HG02623 (cell line): ENCODE measurements around the gene KIF26A.

Source experiments
- ATAC-seq: cut with Tn5 transposase; IDR thresholded peaks from one replicate; pipeline ENCODE4 v1.9.1; 2021; ENCODE audit warnings: moderate library complexity; ENCODE audit not compliant: unreplicated experiment

KIF26A gene

GRCh38 chr14:104138098-104138717 is at the start of gene KIF26A:
Gene KIF26A (plus strand): TSS chr14:104138587. CDS start chr14:104138723, 136 bp downstream.
- no peak for ATAC-seq

DNA sequence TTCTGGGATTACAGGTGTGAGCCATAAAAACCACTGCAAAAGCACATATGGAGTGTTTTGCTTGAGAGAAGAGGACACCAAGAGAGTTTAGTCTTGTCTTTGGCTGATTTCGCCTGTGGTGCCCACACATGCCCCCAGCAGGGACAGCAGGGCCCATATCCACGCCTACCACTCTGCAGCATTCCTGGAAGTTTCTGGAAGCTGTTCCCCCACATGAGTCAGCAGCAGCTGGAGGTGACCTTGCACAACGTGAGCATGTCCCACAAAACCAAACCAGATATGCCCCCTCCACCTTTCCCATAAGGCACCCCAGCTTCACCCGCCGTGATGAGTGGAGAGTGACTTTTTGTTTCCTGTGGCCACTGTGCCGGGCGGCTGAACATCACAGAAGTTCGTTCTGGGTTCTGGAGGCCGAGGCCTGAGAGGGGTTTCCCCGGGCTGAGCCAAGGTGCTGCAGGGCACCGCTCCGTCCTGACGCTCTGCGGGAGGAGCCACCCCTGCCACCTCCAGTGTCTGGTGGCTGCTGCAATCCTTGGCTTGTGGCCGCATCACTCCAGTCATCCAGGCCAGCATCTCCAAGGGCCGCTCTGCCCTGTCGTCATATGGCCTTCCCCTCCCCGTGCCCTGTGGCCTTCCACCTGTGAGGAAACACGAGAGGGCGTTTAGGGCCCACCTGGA is 48.2 kb upstream of the KIF26A start:
- no peak for ATAC-seq

DNA sequence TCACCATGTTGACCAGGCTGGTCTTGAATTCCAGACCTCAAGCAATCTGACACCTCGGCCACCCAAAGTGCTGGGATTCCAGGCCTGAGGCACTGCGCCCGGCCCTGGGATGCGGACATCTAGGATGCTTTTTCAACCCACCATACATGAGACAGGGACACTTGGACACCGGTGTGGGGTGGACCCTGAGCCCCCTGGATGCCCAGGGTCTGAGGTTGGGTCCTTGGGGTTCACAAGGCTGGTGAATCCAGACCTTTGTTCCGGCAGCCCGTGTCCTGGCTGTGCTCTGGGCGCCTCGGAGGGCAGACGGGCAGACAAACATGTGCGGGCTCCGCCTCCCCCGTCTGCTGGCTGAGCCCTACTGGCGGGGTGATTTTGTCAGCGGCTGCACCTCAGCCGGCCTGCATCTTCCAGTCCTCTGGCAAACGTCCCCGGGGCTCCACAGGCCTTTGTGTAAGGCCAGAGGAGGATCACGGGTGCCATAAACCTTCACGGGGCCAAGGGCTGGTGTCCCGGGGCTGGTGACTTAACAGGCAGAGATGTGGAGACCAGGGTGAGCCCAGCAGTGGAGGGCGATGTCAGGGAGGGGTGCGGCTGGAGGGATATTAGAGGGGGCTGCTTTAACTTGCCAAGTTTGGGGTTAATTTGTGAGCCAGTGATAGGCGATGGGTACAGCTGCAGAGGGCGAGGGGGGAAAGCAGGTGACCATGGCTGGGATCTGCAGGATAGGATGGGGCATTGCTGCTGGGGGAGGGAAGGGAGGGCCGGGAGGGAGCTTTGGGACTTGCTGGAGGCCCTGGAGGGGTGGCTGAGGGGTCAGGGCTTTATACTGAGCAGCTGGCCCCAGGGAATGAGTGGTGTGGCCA is 47.1 kb upstream of the KIF26A start:
- ATAC-seq, result no peak

- no peak for ATAC-seq
These were observed 46.2 kb upstream of the KIF26A start for GRCh38 chr14:104091927-104092771.

- ATAC-seq, result no peak
These were observed 45.4 kb upstream of the KIF26A start for GRCh38 chr14:104092931-104093365.

GRCh38 chr14:104093366-104094055 is 44.9 kb upstream of the KIF26A start:
- no peak for ATAC-seq

- no peak for ATAC-seq
These were observed 44.2 kb upstream of the KIF26A start for GRCh38 chr14:104094056-104094708.

GRCh38 chr14:104094709-104095425 is 43.5 kb upstream of the KIF26A start:
- no peak for ATAC-seq

DNA sequence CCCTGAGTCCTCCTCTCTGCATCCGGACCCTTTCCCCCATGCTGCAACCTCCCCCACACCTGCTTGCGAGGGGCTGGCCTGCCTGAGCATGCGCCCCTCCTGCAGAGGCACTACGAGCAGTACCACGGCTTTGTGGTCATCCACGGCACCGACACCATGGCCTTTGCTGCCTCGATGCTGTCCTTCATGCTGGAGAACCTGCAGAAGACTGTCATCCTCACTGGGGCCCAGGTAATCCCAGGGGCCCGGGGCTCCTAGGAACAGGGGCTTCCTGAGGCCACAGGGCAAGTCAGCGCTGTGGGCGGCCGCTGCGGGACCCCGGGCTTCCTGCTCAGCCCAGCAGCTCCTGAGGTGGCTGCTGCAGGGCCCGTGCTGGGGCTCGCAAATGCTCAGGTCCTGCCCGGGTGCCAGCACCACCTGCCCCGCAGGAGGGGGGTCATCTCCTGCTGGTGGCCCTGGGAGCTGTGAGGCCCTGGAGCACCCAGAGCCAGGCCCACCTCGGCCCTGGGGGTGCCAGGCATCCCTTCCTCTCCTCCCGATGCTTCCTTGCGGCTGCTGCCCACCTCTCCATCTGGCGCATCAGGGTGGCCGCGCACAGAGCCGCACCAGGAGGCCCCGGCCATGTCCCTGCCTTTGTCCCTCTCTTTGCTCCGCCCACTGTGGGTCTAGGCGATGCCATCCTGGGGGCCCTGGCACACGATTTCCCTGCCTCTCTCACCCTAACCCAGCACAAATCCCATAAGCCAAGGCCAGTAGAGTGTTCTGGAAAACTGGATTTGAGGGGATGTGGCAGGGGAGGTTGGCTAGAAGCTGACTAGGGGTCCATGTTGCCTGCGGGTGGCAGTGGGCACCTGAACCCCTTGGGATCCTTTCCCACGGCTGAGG is 42.7 kb upstream of the KIF26A start:
- no peak for ATAC-seq

- ATAC-seq, result no peak
These were observed 42.1 kb upstream of the KIF26A start for GRCh38 chr14:104096318-104096717.

DNA sequence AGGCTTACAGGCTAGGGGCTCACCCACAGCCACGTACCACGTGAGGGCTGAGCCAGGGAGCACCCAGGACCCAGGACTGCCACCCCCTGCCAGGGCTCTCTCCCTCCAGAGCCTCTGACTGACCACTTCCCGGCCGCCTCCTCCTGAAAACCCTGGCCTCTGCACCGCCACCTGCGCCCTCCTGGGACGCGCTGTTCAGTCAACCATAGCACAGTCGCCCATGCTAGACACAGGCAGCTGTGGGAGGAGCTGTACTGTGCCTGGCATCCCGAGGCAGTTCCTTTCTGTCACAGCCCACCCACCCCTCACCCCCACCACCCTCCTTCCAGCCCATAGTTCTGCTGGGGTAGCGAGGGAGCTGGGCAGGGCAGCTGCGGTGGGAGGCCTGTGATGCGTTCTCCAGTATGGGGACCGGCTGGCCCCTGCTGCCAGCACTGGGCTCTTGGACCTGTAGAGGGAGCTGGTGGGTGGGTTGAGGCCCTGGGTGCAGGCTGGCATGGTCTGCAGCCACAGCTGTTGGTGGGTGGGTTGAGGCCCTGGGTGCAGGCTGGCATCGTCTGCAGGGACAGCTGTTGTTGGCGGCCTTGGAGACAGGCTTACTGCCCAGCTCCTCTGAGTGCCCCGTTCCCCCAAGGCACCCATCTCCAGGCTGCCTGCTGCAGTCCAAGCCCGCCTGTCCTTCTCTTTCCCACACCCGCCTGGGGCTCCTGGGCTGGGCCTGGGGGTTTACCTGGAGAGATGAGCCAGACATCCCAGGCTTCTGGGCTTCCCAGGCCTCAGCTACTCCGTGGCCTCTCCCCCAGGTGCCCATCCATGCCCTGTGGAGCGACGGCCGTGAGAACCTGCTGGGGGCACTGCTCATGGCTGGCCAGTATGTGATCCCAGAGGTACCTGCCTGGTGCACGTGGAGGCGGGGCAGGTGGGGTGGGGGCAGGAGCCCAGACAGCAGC is 41.4 kb upstream of the KIF26A start:
- ATAC-seq, result no peak

- no peak for ATAC-seq
These were observed 39.9 kb upstream of the KIF26A start for GRCh38 chr14:104098272-104099095.

- no peak for ATAC-seq
These were observed 39.0 kb upstream of the KIF26A start for GRCh38 chr14:104099096-104100041.

DNA sequence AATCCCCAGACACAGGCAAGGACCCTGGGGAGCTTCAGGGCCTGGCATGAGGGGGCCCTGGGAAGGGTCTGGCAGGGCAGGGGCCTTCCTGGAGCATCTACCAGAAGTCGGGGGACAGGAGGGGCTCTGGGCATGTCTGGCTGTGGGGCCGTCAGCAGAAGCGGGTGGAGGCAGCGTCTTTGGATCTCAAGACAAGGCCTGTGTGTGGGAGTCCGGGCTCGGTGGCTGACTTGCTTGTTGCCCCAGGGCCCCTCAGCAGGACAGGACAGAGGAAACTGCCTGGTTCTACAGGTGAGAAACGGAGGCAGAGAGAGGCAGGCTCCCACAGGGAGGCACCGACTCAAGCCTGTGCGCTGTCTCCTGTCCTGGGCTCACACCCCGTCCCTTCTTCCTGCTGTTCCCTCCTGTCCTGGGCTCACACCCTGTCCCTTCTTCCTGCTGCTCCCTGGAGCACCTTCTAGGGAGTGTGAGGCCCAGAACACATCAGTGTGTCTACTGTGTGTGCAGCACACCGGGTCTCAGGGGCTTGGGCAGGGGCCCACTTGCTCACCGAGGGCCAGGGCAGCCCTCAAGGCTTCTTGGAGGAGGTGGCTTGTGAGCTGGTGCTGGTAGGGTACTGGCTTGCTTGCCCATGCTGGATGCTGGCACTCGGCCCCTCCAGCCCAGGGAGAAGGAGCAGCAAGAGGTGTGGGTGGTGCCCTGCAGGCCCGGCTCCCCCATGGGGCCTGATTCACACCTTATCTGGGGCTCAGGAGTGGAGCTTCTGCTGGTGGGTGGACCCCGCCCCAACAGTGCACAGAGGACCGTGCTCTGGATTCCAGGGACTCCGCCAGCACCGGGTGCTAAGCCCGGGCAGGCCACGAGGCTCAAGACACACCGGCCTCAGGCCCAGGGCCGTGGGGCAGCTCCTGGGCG is 38.0 kb upstream of the KIF26A start:
- no peak for ATAC-seq
